Measurements from ENCODE around the gene COL23A1. TPM values are rescaled to one million over a fixed set of nuclear protein-coding genes. Genes with fewer than 3 reads are reported as not detected.

COL23A1 gene
- total and polyA plus RNA-seq, 2 of the 13 experiments (the other 11 are each of a cell fraction or from before 2014, with no cell fraction given): not detected

GRCh38 chr5:178524093-178524882, 65.9 kb downstream of the COL23A1 start:
- Histone ChIP-seq H3K36me3 (replicated peaks in 1 of 2; ENCODE audit: control insufficient read depth in 1 of 2, insufficient read depth in 2 of 2, low read length in 2 of 2) (no peaks in the 10 kb centered on the region), H3K27ac (ENCODE audit: extremely low read length, insufficient read depth, low read length) (no peak overlapping the region), H3K79me2 (ENCODE audit: insufficient read depth, low read length) (no peaks in the 10 kb centered on the region), H2AFZ (ENCODE audit: low read length) (no peak overlapping the region), H3K27me3 (ENCODE audit: control insufficient read depth in 1 of 2, insufficient read depth in 2 of 2, low read length in 2 of 2) (peaks cover 5 to 25% of the 10 kb centered on the region in 2 experiments; a peak in 3 of 5 replicates), H3K9ac (ENCODE audit: insufficient read depth, low read depth, low read length) (no peak overlapping the region), H3K9me3 (ENCODE audit: low read length) (no peaks in the 10 kb centered on the region), H4K20me1 (ENCODE audit: insufficient read depth, low read length) (0 out of 2 replicates have a peak, but pooled peaks cover 4% of the 10 kb centered on the region), H3K4me2 (ENCODE audit: low read depth, low read length) (no peak overlapping the region), H3K4me1 (ENCODE audit: insufficient read depth, low read length) (no peaks in the 10 kb centered on the region), H3K4me3 (replicated peaks in 1 of 3; ENCODE audit: insufficient read depth in 1 of 3, low read depth in 2 of 3, low read length in 3 of 3) (no peak overlapping the region)
- WGBS (ENCODE audit: low lambda C conversion rate): 13% methylated on average over 7 of the region's 10 CpGs
- POLR2A ChIA-PET: no interaction called here
- ATAC-seq (no peak), DNase-seq (ENCODE audit: low spot score) (no peak), FAIRE-seq (no peak)
- TF ChIP-seq ZNF329 (CRISPR knock-in tag; IDR thresholded peaks at IDR 0.05; ENCODE audit: low read depth): 0 out of 2 replicates have a peak, but pooled peaks have one; percentile 62
- no peak for TF ChIP-seq TCF12 (IDR thresholded peaks at IDR 0.05)
- no peak for TF ChIP-seq TCF12 (CRISPR knock-in tag; IDR thresholded peaks at IDR 0.05)
- no peak for TF ChIP-seq HDAC1 (CRISPR knock-in tag; IDR thresholded peaks at IDR 0.05)
- no peak for TF ChIP-seq ZNF879 (CRISPR knock-in tag; IDR thresholded peaks at IDR 0.05)
- TF ChIP-seq HNF4G (IDR thresholded peaks at IDR 0.05; ENCODE audit: borderline replicate concordance, low read depth, low read length): no peak
- no peak for TF ChIP-seq HNF4G (CRISPR knock-in tag; IDR thresholded peaks at IDR 0.05; ENCODE audit: borderline replicate concordance, low read depth)
- TF ChIP-seq JARID2 (CRISPR knock-in tag; IDR thresholded peaks at IDR 0.05; ENCODE audit: insufficient replicate concordance): no peak
- BruUV-seq (replicated peaks): no TSS peak
- CTCF ChIA-PET (ENCODE audit: low intra/inter-chr PET ratio, low total read pairs): no interaction called here
- in situ Hi-C loops (cut with HindIII; ENCODE audit: extremely low pct_ligation_motif_present, low pct_unique_long_range_greater_than_20kb) (no loop called here), intact Hi-C loops (cut with micrococcal nuclease; ENCODE audit: unreplicated experiment) (no loop called here)

- no peak for FAIRE-seq
- Histone ChIP-seq H3K36me3 (replicated peaks in 1 of 2; ENCODE audit: control insufficient read depth in 1 of 2, insufficient read depth in 2 of 2, low read length in 2 of 2) (no peaks in the 10 kb centered on the region), H2AFZ (ENCODE audit: low read length) (no peak overlapping the region), H3K27me3 (ENCODE audit: control insufficient read depth in 1 of 2, insufficient read depth in 2 of 2, low read length in 2 of 2) (peaks cover 2 to 15% of the 10 kb centered on the region in 2 experiments; a peak in 2 of 5 replicates), H3K9ac (ENCODE audit: insufficient read depth, low read depth, low read length) (no peak overlapping the region), H3K4me2 (ENCODE audit: low read depth, low read length) (no peak overlapping the region), H3K79me2 (ENCODE audit: insufficient read depth, low read length) (no peaks in the 10 kb centered on the region), H3K4me1 (ENCODE audit: insufficient read depth, low read length) (no peaks in the 10 kb centered on the region), H3K27ac (ENCODE audit: extremely low read length, insufficient read depth, low read length) (no peak overlapping the region), H4K20me1 (ENCODE audit: insufficient read depth, low read length) (no peaks in the 10 kb centered on the region), H3K9me3 (ENCODE audit: low read length) (no peaks in the 10 kb centered on the region), H3K4me3 (replicated peaks in 1 of 3; ENCODE audit: insufficient read depth in 1 of 3, low read depth in 2 of 3, low read length in 3 of 3) (no peak overlapping the region)
- ChIA-PET POLR2A (no interaction called here), CTCF (ENCODE audit: low intra/inter-chr PET ratio, low total read pairs) (no interaction called here)
- ATAC-seq: no peak
- intact Hi-C loops (cut with micrococcal nuclease; ENCODE audit: unreplicated experiment) (no loop called here), in situ Hi-C loops (cut with HindIII; ENCODE audit: extremely low pct_ligation_motif_present, low pct_unique_long_range_greater_than_20kb) (no loop called here)
- WGBS (ENCODE audit: low lambda C conversion rate): 56% methylated on average over 10 of the region's 14 CpGs
- DNase-seq (ENCODE audit: low spot score): no peak
- BruUV-seq (replicated peaks): no TSS peak
- TF ChIP-seq RARA (CRISPR knock-in tag; IDR thresholded peaks at IDR 0.05): no peak
- no peak for TF ChIP-seq ZFX (CRISPR knock-in tag; IDR thresholded peaks at IDR 0.05; ENCODE audit: low read depth)
- no peak for TF ChIP-seq ZNF800 (CRISPR knock-in tag; IDR thresholded peaks at IDR 0.05)
- no peak for TF ChIP-seq ZSCAN21 (CRISPR knock-in tag; IDR thresholded peaks at IDR 0.05; ENCODE audit: borderline replicate concordance)
- TF ChIP-seq CBFB (CRISPR knock-in tag; IDR thresholded peaks at IDR 0.05): no peak
- no peak for TF ChIP-seq TBP (CRISPR knock-in tag; IDR thresholded peaks at IDR 0.05)
- TF ChIP-seq MEIS1 (CRISPR knock-in tag; IDR thresholded peaks at IDR 0.05; ENCODE audit: borderline replicate concordance): no peak
- TF ChIP-seq NFIB (CRISPR knock-in tag; IDR thresholded peaks at IDR 0.05; ENCODE audit: borderline replicate concordance): no peak
- TF ChIP-seq IKZF4 (CRISPR knock-in tag; IDR thresholded peaks at IDR 0.05; ENCODE audit: borderline replicate concordance, low read depth, not compliant biosample characterization): no peak
- TF ChIP-seq MXD3 (CRISPR knock-in tag; IDR thresholded peaks at IDR 0.05): no peak
Observed at GRCh38 chr5:178522361-178522760, 67.8 kb downstream of the COL23A1 start.
